A673 (cell line): ENCODE results near the gene ATXN2.

ENCODE experiments used
- EZH2 ChIP-seq: fragments of 200-600 bp; sonication (generic); IDR thresholded peaks from 2 replicates; pipeline ENCODE4 v1.6.1; 2017; ENCODE audit warnings: borderline replicate concordance, low read depth, mild to moderate bottlenecking, mixed read lengths, antibody characterized with exemption, low read length; ENCODE audit not compliant: poor library complexity, severe bottlenecking
- TF ChIP-seq, protein P1 (sequence below): fragments of 300-800, 200-600 bp; sonication (generic); conservative IDR thresholded peaks from 2 replicates; pipeline ENCODE4 v1.5.1; 2017; ENCODE audit warnings: low read depth, mild to moderate bottlenecking, antibody characterized with exemption, low read length, moderate library complexity, mixed read lengths

DNA sequence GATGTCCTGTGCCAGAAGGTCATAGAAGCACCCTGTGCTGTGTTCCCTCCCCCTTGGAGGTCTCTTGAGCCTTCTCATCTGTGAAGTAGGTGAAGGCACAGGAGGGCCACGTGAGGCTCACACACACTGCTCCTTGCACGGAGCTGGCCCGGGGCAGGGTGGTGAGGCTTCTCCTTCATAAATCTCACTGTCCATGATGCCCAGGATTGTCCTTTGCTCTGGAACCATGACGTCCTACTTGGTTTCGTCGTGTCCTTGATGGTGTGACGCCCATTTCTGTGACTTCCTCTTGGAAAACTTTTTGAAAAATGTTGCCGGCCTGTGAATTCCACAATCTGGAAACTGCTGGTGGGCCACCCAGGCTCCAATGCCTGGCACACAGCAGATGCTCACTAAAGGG is 159.0 kb downstream of the ATXN2 start:
- TF ChIP-seq, protein P1, sequence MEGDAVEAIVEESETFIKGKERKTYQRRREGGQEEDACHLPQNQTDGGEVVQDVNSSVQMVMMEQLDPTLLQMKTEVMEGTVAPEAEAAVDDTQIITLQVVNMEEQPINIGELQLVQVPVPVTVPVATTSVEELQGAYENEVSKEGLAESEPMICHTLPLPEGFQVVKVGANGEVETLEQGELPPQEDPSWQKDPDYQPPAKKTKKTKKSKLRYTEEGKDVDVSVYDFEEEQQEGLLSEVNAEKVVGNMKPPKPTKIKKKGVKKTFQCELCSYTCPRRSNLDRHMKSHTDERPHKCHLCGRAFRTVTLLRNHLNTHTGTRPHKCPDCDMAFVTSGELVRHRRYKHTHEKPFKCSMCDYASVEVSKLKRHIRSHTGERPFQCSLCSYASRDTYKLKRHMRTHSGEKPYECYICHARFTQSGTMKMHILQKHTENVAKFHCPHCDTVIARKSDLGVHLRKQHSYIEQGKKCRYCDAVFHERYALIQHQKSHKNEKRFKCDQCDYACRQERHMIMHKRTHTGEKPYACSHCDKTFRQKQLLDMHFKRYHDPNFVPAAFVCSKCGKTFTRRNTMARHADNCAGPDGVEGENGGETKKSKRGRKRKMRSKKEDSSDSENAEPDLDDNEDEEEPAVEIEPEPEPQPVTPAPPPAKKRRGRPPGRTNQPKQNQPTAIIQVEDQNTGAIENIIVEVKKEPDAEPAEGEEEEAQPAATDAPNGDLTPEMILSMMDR: no peak
- no peak for TF ChIP-seq EZH2
